MCF 10A (cell line): ENCODE measurements around the gene LOXL4. TPM values are rescaled to one million over a fixed set of nuclear protein-coding genes. Genes with fewer than 3 reads are reported as not detected.
A peak's percentile ranks its signal among the peaks of the same experiment; 100 is the strongest.

Source experiments
- BruUV-seq: library from RNA; stranded (reverse); fragments of 400-500 nt; replicated peaks from 2 replicates; lab custom pipeline; 2021; lab: Mats Ljungman, UMichigan
- CTCF ChIA-PET: fragments of 300-600 bp; sonication (Branson Sonifier 250); formaldehyde crosslinking; extraction: SDS; loops from one replicate; lab custom pipeline; 2021; ENCODE audit warnings: antibody characterized with exemption, inconsistent platforms; lab: Yijun Ruan, JAX
- POLR2A ChIA-PET: fragments of 300-600, 350-650 bp; sonication (Branson Sonifier 250); formaldehyde crosslinking; extraction: SDS; loops from one replicate; lab custom pipeline; 2020; ENCODE audit warnings: antibody characterized with exemption, inconsistent platforms; lab: Yijun Ruan, JAX
- DNase-seq: peaks from one replicate; pipeline ENCODE4 v3.0.0-alpha.2; 2018; ENCODE audit not compliant: unreplicated experiment
- H3K27ac Mint-ChIP-seq: one replicate; pipeline ENCODE4 v1.8.0; 2022; ENCODE audit warnings: mild to moderate bottlenecking, low read depth, mixed read lengths; ENCODE audit not compliant: unreplicated experiment
- H3K27me3 Mint-ChIP-seq: one replicate; pipeline ENCODE4 v1.8.0; 2022; ENCODE audit warnings: mixed read lengths; ENCODE audit not compliant: insufficient read depth, unreplicated experiment
- H3K36me3 Mint-ChIP-seq: one replicate; pipeline ENCODE4 v1.8.0; 2022; ENCODE audit warnings: mild to moderate bottlenecking, moderate library complexity, mixed read lengths; ENCODE audit not compliant: insufficient read depth, unreplicated experiment
- H3K4me1 Mint-ChIP-seq: one replicate; pipeline ENCODE4 v1.8.0; 2022; ENCODE audit warnings: mixed read lengths; ENCODE audit not compliant: insufficient read depth, unreplicated experiment
- H3K4me3 Mint-ChIP-seq: one replicate; pipeline ENCODE4 v1.8.0; 2022; ENCODE audit warnings: mild to moderate bottlenecking, moderate library complexity, mixed read lengths; ENCODE audit not compliant: unreplicated experiment
- H3K9me3 Mint-ChIP-seq: one replicate; pipeline ENCODE4 v1.8.0; 2022; ENCODE audit warnings: mixed read lengths; ENCODE audit not compliant: unreplicated experiment
- CTCF ChIP-seq: fragments of 200-600 bp; IDR thresholded peaks from one replicate; pipeline ENCODE4 v1.8.0; 2022; ENCODE audit warnings: antibody characterized with exemption, mild to moderate bottlenecking; ENCODE audit not compliant: unreplicated experiment
- intact Hi-C: fragments of 100-400 bp; cut with micrococcal nuclease; formaldehyde crosslinking; loops from 2 replicates; pipeline ENCODE4 v1.14.1; 2022
- total RNA-seq: library from RNA; stranded (reverse); gene quantifications from 2 replicates; pipeline ENCODE4 v1.2.3, GENCODE V29; 2022

LOXL4 gene
- total RNA-seq, 1 experiment from 2014 or later, result not detected

GRCh38 chr10:98213740-98214139 is 54.3 kb downstream of the LOXL4 start:
- TF ChIP-seq CTCF, result no peak
- peaks cover 7% of the 10 kb centered on the region for H3K36me3 Mint-ChIP-seq
- no peak for DNase-seq
- ChIA-PET POLR2A (no interaction called here), CTCF (interaction anchor here (0.7 to 1.1 kb wide), 3 partner anchors 28 to 45 kb away, joined by 3 to 6 read pairs (median 4); no protein-coding TSS in a partner anchor)
- peaks cover 11% of the 10 kb centered on the region for H3K9me3 Mint-ChIP-seq
- no peaks in the 10 kb centered on the region for H3K27me3 Mint-ChIP-seq
- H3K4me1 Mint-ChIP-seq, result peaks cover 16% of the 10 kb centered on the region
- H3K4me3 Mint-ChIP-seq, result no peak overlapping the region
- no peak overlapping the region for H3K27ac Mint-ChIP-seq
- no TSS peak for BruUV-seq
- intact Hi-C loops, result no loop called here

GRCh38 chr10:98212196-98212595 is 55.8 kb downstream of the LOXL4 start:
- peak; percentile 38 for DNase-seq
- Mint-ChIP-seq H3K36me3 (peaks cover 7% of the 10 kb centered on the region), H3K27me3 (no peaks in the 10 kb centered on the region), H3K27ac (no peak overlapping the region), H3K9me3 (no peaks in the 10 kb centered on the region), H3K4me1 (peaks cover 16% of the 10 kb centered on the region), H3K4me3 (no peak overlapping the region)
- TF ChIP-seq CTCF, result no peak
- ChIA-PET CTCF (interaction anchor here (0.6 to 1.0 kb wide), 4 partner anchors 51 to 1645 kb away, joined by 3 to 5 read pairs (median 4); no protein-coding TSS in a partner anchor), POLR2A (interaction anchor here (0.6 kb wide), 1 partner anchor 45 kb away, joined by 3 read pairs; no protein-coding TSS in a partner anchor)
- no TSS peak for BruUV-seq
- intact Hi-C loops, result no loop called here

GRCh38 chr10:98209441-98209840 is 58.6 kb downstream of the LOXL4 start:
- POLR2A ChIA-PET, result no interaction called here
- Mint-ChIP-seq H3K4me1 (peaks cover 16% of the 10 kb centered on the region), H3K27me3 (no peaks in the 10 kb centered on the region), H3K36me3 (peaks cover 7% of the 10 kb centered on the region), H3K27ac (no peak overlapping the region), H3K9me3 (no peaks in the 10 kb centered on the region), H3K4me3 (no peak overlapping the region)
- no peak for TF ChIP-seq CTCF
- DNase-seq, result no peak
- intact Hi-C loops, result no loop called here
- CTCF ChIA-PET, result interaction anchor here (0.9 to 3.4 kb wide), 2 partner anchors 38 to 53 kb away, joined by 3 to 15 read pairs; no protein-coding TSS in a partner anchor
- no TSS peak for BruUV-seq

GRCh38 chr10:98208925-98209324 is 59.1 kb downstream of the LOXL4 start:
- Mint-ChIP-seq H3K36me3 (peaks cover 7% of the 10 kb centered on the region), H3K9me3 (no peaks in the 10 kb centered on the region), H3K27me3 (no peaks in the 10 kb centered on the region), H3K4me1 (peaks cover 16% of the 10 kb centered on the region), H3K27ac (no peak overlapping the region), H3K4me3 (no peak overlapping the region)
- TF ChIP-seq CTCF, result no peak
- POLR2A ChIA-PET, result no interaction called here
- TSS peak; percentile 40 for BruUV-seq
- intact Hi-C loops, result no loop called here
- DNase-seq, result no peak
- CTCF ChIA-PET, result interaction anchor here (0.9 to 3.4 kb wide), 2 partner anchors 38 to 53 kb away, joined by 3 to 15 read pairs; no protein-coding TSS in a partner anchor
